ENCODE data around the gene CDHR1.
"Not testable (repeated sequence)": the region's sequence is repeated elsewhere in the genome, so short reads cannot be mapped to it uniquely, and the experiment has no call there.

Gene CDHR1

GRCh38 chr10:84175436-84175835 is 18.9 kb upstream of the CDHR1 start:
- no peak for DNase-seq

GRCh38 chr10:84176351-84176750 is 18.0 kb upstream of the CDHR1 start:
- DNase-seq = no peak

- DNase-seq = no peak
Observed at GRCh38 chr10:84176836-84177474, 17.4 kb upstream of the CDHR1 start.

- DNase-seq = no peak
Observed at GRCh38 chr10:84177541-84178141, 16.7 kb upstream of the CDHR1 start.

- DNase-seq = no peak
Observed at GRCh38 chr10:84178160-84178609, 16.2 kb upstream of the CDHR1 start.

- no peak for DNase-seq
Observed at GRCh38 chr10:84179059-84179710, 15.2 kb upstream of the CDHR1 start.

GRCh38 chr10:84180386-84180785 is 14.0 kb upstream of the CDHR1 start:
- not testable (repeated sequence) for DNase-seq

- DNase-seq = no peak
Observed at GRCh38 chr10:84181631-84182030, 12.7 kb upstream of the CDHR1 start.

GRCh38 chr10:84184517-84184916 is 9.8 kb upstream of the CDHR1 start:
- no peak for DNase-seq

GRCh38 chr10:84185526-84186175 is 8.7 kb upstream of the CDHR1 start:
- DNase-seq = no peak

GRCh38 chr10:84188815-84189214 is 5.5 kb upstream of the CDHR1 start:
- DNase-seq = no peak

- no peak for DNase-seq
Observed at GRCh38 chr10:84190621-84191020, 3.7 kb upstream of the CDHR1 start.

- no peak for DNase-seq
Observed at GRCh38 chr10:84191106-84191505, 3.2 kb upstream of the CDHR1 start.

GRCh38 chr10:84193327-84193726 is 1.0 kb upstream of the CDHR1 start:
- DNase-seq = no peak

GRCh38 chr10:84193846-84194423 is 402 bp upstream of the CDHR1 start:
- DNase-seq = no peak

GRCh38 chr10:84195044-84195830 is 900 bp downstream of the CDHR1 start:
- no peak for DNase-seq

- DNase-seq = no peak
Observed at GRCh38 chr10:84196083-84196482, 1.7 kb downstream of the CDHR1 start.

- DNase-seq = no peak
Observed at GRCh38 chr10:84196941-84197340, 2.6 kb downstream of the CDHR1 start.

GRCh38 chr10:84197643-84198042 is 3.3 kb downstream of the CDHR1 start:
- DNase-seq = no peak

- no peak for DNase-seq
Observed at GRCh38 chr10:84198206-84198915, 4.0 kb downstream of the CDHR1 start.

GRCh38 chr10:84200537-84201243 is 6.4 kb downstream of the CDHR1 start:
- no peak for DNase-seq

Measured in bone marrow (tissue), 2 donors.